ENCODE measurements around the gene EIF2S3. TPM values are rescaled to one million over a fixed set of nuclear protein-coding genes. Genes with fewer than 3 reads are reported as not detected.
"Not testable (repeated sequence)": the region's sequence is repeated elsewhere in the genome, so short reads cannot be mapped to it uniquely, and the experiment has no call there.

Gene EIF2S3
- 155 and 228 TPM in 2 replicates for total RNA-seq

DNA sequence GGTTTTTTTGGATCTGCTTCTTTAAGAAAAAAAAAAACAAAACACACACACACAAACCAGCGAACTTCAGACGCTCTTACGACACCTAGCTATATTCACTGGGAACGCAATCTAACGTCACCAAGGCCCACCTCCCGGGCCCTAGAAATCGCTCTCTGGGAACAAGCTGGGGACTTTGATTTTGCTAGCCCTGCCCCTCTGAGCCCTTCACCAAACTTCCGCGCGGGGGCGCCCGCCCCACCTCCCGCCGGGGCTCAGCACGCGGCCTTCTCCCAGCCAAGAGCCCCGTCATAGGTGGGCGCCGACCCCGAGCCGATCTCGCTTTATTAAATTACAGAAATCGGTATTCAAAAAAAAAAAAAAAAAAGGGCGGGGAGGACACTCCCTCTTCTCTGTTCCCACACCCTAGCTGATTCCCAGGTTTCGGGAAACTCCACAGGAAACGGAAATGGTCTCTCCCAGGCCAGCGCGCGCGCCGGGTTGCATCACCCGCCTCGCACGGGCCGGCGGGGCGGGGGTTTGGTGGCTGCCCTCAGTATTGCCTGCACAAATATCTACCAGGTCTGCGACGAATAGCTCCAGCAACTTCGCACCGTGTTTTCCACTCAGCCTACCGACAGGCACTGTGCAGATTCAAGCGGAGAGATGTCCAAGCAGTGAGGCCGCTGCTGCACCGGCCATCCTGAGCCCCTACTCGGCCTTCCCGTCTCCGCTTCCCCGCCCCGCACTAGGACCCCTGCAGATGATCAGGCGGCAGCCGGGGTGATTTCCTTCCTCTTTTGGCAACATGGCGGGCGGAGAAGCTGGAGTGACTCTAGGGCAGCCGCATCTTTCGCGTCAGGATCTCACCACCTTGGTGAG, at the start of gene EIF2S3:
Gene EIF2S3, plus strand, starts transcription at position 775 of the 861 bp plus-strand sequence. Its CDS starts 13 bp downstream, at position 788.
- peak; percentile 96 to 98 for DNase-seq (ENCODE audit: low read depth in 2 of 2)

DNA sequence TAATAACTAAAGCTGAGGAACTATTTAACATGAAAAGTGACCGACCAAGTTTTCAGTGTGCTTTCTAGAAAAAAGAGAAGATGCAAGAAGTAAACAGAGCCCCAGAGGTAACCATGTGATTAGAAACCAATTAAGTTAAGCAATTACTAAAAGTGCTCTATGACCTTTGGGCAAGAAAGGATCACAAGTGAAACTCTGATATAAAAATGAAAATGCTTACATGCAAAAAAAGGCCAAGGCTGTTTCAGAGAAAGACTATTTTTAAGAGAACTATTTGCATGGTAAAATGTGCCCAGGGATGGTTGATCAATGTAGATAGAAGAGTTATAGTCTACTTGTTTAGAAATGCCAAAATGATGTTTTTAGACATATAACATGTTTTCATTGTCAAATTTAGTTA, 49.7 kb upstream of the EIF2S3 start:
- no peak for DNase-seq (ENCODE audit: low read depth in 2 of 2)

GRCh38 chrX:24005867-24006266, 48.9 kb upstream of the EIF2S3 start:
- no peak for DNase-seq (ENCODE audit: low read depth in 2 of 2)

- DNase-seq (ENCODE audit: low read depth in 2 of 2) = no peak
Measured at GRCh38 chrX:24012266-24012665, 42.5 kb upstream of the EIF2S3 start.

DNA sequence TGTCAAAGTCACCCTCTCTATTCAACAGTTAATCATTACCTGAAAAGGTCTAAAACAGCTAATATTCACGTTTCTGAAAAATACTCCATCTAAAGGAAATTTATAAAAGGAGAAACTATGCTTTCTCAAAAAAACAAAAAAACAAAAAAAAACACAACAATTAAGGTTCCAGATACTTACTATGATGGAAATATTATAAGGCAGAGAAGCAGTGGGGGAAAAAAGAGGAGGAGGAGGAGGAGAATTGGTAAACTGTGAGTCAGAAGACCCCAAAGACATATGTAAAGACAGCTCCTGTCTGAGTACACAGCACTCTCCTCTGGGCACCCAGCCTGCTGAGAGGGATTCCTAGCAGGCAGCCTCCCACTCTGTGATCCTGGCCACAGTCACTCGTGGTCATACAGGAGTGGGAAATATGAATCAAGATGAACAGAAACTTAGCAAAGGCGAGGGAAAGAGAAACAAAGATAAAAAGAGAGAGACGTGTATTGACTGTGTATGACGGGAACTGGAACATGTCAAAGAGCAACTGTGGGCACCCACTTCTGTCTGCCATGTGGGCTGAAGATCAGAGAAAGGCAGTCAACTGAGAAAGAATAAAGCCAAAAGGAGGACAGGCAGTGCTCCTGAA, 40.3 kb upstream of the EIF2S3 start:
- DNase-seq (ENCODE audit: low read depth in 2 of 2) = no peak

- no peak for DNase-seq (ENCODE audit: low read depth in 2 of 2)
Measured at GRCh38 chrX:24017674-24018073, 37.1 kb upstream of the EIF2S3 start.

DNA sequence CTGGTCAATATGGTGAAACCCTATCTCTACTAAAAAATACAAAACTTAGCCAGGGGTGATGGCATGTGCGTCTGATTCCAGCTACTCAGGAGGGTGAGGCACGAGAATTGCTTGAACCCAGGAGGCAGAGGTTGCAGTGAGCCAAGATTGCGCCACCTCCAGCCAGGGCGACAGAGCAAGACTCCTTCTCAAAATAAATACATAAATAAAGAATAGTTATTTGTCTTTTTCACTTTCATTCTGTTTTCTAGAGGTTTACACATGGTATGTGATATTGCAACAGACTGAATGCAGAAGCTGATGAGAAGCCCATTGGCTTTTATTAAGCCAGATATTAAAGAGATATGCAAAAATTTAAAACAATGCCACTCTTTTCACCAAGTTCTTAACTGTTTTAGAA, 35.9 kb upstream of the EIF2S3 start:
- no peak for DNase-seq (ENCODE audit: low read depth in 2 of 2)

DNA sequence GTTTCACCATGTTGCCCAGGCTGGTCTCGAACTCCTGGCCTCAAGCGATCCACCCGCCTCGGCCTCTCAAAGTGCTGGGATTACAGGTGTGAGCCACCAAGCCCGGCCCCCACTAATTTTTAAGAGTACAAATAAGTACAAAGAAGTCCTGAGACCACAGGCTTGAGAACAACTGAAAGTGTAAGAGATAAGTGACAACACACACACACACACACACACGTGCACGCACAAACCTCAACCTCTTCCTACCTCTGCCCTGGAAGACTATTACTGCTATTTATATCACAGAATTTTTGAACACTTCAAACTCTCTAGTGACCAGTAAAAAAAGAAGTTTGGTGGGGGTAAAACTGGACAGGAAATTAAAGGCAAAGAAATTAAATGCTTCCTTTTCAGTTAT, 35.3 kb upstream of the EIF2S3 start:
- no peak for DNase-seq (ENCODE audit: low read depth in 2 of 2)

DNA sequence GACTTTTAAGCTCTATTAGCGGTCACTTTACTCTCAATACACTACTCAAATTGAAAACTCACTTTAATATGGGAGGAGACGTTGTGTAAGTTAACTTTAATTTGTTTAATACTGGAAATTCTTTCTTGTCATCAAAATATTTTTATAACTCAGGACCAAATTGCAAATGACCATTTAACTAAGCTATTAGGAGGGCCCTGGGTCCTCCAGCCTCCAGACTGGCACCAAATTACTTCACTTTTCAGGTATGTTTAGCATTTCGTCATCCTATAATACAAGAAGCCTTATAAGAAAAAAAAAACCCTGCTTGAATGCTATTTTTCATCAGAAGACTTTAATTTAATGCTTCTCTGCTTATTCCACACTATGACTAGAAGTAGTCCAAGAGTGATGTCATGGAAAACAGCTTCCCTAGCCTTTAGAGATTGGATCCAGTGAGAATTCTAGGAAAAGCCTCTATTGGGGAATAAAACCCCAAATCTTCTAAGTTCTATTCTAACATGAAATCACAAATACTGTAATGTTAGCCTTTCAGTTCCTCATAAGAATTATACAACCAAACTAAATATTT, 34.4 kb upstream of the EIF2S3 start:
- peak in 1 of 2 donors; percentile 10 for DNase-seq (ENCODE audit: low read depth in 2 of 2)

GRCh38 chrX:24023544-24023943, 31.2 kb upstream of the EIF2S3 start:
- DNase-seq (ENCODE audit: low read depth in 2 of 2) = no peak

DNA sequence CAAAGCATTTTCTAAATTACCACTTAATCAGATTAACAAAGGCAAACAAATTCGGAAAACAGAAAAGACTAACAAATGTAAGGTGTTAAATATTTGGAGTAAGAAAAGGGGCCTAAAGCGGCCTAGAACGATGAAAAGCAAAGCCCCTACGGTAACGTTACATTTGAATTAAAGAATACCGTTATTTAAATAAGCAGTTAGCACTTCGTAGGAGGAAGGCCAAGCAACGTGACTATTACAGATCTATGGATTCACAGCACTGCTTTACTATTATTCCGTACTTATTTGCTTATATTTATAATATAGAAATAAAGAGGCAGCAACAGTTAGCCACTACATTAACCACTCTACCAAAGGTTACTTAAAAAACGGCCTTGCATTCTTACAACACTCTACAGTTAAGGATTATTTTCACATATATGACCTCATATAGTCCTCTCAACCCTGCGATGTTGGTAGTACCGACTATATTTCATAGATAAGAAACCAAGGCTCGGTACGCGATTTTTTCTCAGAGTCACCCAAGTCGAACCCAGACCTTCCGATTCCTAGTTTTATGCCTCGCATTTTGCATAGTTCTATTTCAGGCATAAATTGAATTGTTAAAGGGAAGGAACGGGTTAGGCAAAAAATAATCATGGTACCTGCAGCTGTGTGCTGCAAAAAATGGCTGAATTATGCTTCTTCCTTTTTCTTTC, 30.6 kb upstream of the EIF2S3 start:
- peak; percentile 17 to 24 for DNase-seq (ENCODE audit: low read depth in 2 of 2)

GRCh38 chrX:24024819-24025740, 29.7 kb upstream of the EIF2S3 start:
- DNase-seq (ENCODE audit: low read depth in 2 of 2) = peak; percentile 89 to 95

DNA sequence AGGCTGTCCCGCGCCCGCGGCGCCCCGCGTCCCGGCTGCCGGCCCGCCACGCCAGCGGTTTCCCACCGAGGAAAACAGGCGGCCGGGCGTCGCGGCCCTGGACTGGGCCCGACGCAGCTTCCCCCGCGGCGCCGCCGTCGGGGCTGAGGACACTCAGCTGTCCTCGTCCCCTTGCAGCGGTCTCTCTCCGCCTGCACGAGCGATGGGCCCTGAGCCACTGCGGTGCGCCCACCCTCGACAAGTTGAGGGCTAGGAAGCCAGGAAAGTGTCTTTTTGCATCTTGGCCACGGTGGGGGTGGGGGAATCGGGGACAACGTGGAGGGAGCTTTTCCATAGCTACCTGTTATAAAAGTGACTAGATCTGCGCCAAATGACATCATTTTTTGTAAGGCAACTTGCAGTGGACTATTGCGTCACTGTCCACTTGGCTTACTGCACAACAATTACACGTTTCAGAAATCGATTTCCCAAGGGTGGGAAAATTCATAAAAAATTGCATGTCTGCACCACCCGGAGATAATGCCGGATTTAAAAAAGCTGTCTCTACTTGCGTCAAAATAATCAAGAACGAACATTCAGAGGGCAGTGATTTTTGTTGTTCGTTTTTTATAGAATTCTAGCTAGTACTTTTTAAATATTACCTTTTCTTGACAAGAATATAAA, 28.9 kb upstream of the EIF2S3 start:
- DNase-seq (ENCODE audit: low read depth in 2 of 2) = peak; percentile 57 to 76

DNA sequence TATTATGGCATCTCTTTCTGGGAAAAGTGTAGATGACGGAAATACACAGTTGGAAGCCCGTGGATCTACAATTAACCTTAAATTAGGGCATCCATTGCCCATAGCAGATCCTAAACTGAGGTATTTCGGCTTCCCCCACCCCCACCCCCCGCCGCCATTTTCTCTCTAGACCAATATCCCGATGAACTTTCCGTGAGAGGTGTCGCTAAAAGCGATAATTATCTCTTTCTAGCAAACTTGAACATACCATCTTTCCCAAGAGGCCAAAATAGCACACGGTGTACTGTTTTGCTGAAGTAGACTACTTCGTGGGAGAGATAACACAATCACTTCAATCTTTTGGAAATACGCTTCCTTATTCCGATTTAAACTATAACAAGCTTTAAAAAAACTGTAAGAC, 28.3 kb upstream of the EIF2S3 start:
- peak; percentile 4 to 28 for DNase-seq (ENCODE audit: low read depth in 2 of 2)

DNA sequence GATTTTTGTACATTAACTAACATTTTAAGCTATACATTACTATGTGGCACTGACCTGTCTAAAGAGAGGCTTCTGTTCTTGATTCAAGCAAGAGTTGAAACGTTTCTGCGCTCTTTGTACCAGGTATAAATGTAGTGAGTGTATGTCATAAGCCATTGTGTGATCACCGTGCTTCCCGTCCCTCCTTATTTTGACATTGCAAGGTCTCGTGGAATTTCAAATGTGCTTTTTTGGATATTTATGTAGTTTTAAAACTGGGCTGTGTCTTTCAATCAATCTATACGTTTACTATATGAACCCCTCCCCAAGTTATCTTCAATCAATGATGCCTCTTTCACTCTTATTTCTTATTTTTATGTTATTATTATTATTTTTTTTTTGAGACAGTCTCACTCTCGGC, 27.7 kb upstream of the EIF2S3 start, which contains the start of gene KLHL15:
Gene KLHL15, minus strand, starts transcription at position 101 of the 400 bp plus-strand sequence. CDS start 20,493 bp downstream, outside the sequence.
- no peak for DNase-seq (ENCODE audit: low read depth in 2 of 2)

GRCh38 chrX:24027985-24028384, 26.8 kb upstream of the EIF2S3 start:
- no peak for DNase-seq (ENCODE audit: low read depth in 2 of 2)

- no peak for DNase-seq (ENCODE audit: low read depth in 2 of 2)
Measured at GRCh38 chrX:24030597-24030996, 24.2 kb upstream of the EIF2S3 start.

DNA sequence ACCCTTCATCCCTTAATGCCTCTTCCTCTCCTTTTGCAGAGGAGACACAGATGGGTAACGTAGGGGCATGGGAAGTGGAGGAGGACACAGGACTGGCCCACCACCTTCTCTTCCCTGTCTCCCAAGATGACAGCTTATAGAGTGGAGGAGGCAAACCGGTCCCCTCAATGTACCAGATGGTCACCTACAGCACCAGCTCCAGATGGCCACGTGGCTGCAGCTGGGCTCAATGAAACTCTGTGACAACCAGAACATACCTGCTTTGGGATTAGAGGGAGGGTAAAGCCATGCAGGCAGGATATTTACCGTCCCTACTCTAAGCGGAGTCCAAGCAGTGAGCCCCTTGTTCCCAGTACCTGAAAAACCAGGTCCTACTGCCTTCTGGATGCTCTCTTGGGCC, 20.3 kb upstream of the EIF2S3 start:
- no peak for DNase-seq (ENCODE audit: low read depth in 2 of 2)

GRCh38 chrX:24037729-24038128, 17.0 kb upstream of the EIF2S3 start:
- no peak for DNase-seq (ENCODE audit: low read depth in 2 of 2)

GRCh38 chrX:24046060-24046459, 8.7 kb upstream of the EIF2S3 start:
- not testable (repeated sequence) for DNase-seq (ENCODE audit: low read depth in 2 of 2)

All from lung microvascular endothelial cell (primary cell).